BJ (cell line): Measurements from ENCODE around the gene BMAL1. TPM values are rescaled to one million over a fixed set of nuclear protein-coding genes. Genes with fewer than 3 reads are reported as not detected.

Source experiments
- CTCF ChIA-PET: fragments of 350-600 bp; formaldehyde crosslinking; extraction: SDS; loops from one replicate; lab custom pipeline; 2021; ENCODE audit warnings: antibody characterized with exemption, inconsistent platforms; lab: Yijun Ruan, JAX
- POLR2A ChIA-PET: fragments of 300-600 bp; sonication (Branson Sonifier 250); formaldehyde crosslinking; extraction: SDS; loops from one replicate; lab custom pipeline; 2021; ENCODE audit warnings: antibody characterized with exemption; lab: Charles Lee
- DNase-seq: peaks from one replicate; pipeline ENCODE4 v3.0.0-alpha.2; 2011; ENCODE audit warnings: low read depth
- H3K27me3 ChIP-seq: 2 replicates; pipeline ENCODE4 v1.6.0; 2011; ENCODE audit warnings: low read length; ENCODE audit not compliant: control insufficient read depth, insufficient read depth
- H3K36me3 ChIP-seq: 2 replicates; pipeline ENCODE4 v1.5.1; 2011; ENCODE audit warnings: low read length; ENCODE audit not compliant: control insufficient read depth, insufficient read depth
- H3K4me3 ChIP-seq: 2 replicates; pipeline ENCODE4 v1.5.1; 2011; ENCODE audit warnings: low read depth, mild to moderate bottlenecking, control low read depth, low read length
- CTCF ChIP-seq: IDR thresholded peaks from 2 replicates; pipeline ENCODE4 v1.5.1; 2011; ENCODE audit warnings: low read depth, mild to moderate bottlenecking, control low read depth, inconsistent platforms, low read length, moderate library complexity; ENCODE audit not compliant: insufficient read depth
- polyA plus RNA-seq: library from polyadenylated mRNA; depleted of rRNA; stranded (reverse); fragments of >200 nt; gene quantifications from 2 replicates; pipeline ENCODE4 v1.2.3, GENCODE V29; 2011

The BMAL1 gene
- polyA plus RNA-seq, 1 experiment, result 6.1 TPM

- no peak overlapping the region for H3K4me3 ChIP-seq
- no peak for TF ChIP-seq CTCF
- H3K27me3 ChIP-seq, result no peaks in the 10 kb centered on the region
- DNase-seq, result no peak
- ChIA-PET POLR2A (no interaction called here), CTCF (interaction anchor here (0.9 to 7.4 kb wide), 6 partner anchors 10 to 23 kb away, joined by 3 to 44 read pairs (median 4); no protein-coding TSS in a partner anchor)
- H3K36me3 ChIP-seq, result no peaks in the 10 kb centered on the region
These were observed 44.3 kb upstream of the BMAL1 start for GRCh38 chr11:13233173-13233745.

DNA sequence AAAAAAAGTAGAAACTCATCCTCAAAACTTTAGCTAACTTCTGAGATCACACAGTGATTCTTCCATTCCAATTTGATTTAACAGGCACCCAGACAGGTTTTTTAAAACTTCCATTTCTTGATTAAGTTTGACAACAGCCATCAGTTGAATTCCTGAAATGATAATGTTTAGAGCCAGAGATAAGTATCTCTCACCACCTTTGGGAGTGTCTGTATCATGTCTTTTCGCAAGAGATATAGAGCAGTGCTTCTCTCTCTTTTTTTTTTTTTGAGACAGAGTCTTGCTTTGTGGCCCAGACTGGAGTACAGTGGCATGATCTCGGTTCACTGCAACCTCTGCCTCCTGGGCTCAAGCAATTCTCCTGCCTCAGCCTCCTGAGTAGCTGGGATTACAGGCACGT lies 41.7 kb upstream of the BMAL1 start:
- POLR2A ChIA-PET, result no interaction called here
- no peak for DNase-seq
- no peaks in the 10 kb centered on the region for H3K27me3 ChIP-seq
- no peak for TF ChIP-seq CTCF
- CTCF ChIA-PET, result interaction anchor here (0.7 to 7.4 kb wide), 4 partner anchors 13 to 109 kb away, joined by 3 to 48 read pairs (median 31); no protein-coding TSS in a partner anchor
- no peaks in the 10 kb centered on the region for H3K36me3 ChIP-seq
- H3K4me3 ChIP-seq, result no peak overlapping the region

- TF ChIP-seq CTCF, result no peak
- no peaks in the 10 kb centered on the region for H3K36me3 ChIP-seq
- ChIA-PET POLR2A (no interaction called here), CTCF (interaction anchor here (1.2 to 7.4 kb wide), 5 partner anchors 12 to 108 kb away, joined by 3 to 48 read pairs (median 22); no protein-coding TSS in a partner anchor)
- no peak overlapping the region for H3K4me3 ChIP-seq
- DNase-seq, result no peak
- H3K27me3 ChIP-seq, result no peaks in the 10 kb centered on the region
These were observed 41.0 kb upstream of the BMAL1 start for GRCh38 chr11:13236626-13237025.

GRCh38 chr11:13237761-13238160 lies 39.8 kb upstream of the BMAL1 start:
- no peaks in the 10 kb centered on the region for H3K27me3 ChIP-seq
- ChIA-PET POLR2A (interaction anchor here (0.6 kb wide), 1 partner anchor 100 kb away, joined by 3 read pairs; no protein-coding TSS in a partner anchor), CTCF (interaction anchor here (1.0 to 7.4 kb wide), 12 partner anchors 8 to 107 kb away, joined by 3 to 48 read pairs (median 10); no protein-coding TSS in a partner anchor)
- DNase-seq, result no peak
- TF ChIP-seq CTCF, result no peak
- H3K4me3 ChIP-seq, result no peak overlapping the region
- H3K36me3 ChIP-seq, result no peaks in the 10 kb centered on the region

DNA sequence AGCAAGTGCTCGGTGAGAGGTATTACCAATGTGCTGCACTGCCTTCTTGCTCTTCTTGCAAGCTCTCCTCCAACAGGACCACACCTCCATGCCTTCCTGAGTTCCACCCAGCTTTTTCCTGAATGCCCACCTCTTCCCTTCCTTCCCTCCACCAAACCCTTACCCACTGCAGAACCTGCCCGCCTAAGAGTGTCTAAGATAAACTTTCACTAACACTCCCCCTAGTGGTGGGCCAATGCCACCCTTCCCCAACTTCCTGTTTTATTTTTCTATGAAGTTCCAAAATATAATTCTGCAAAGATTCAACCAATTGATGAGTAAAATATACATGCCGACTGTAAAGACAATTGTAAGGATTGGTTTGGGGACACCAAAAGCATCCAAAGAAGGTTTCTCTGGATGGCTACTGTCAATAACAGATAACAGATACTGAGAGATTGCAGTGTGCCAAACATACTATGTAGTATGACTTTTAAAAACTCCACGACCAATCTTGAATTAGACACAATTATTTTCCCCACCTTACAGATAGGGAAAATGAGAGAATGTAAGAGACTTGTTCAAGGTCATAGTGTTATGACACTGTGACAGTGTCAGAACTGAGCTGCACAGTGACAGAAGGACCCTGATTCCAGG lies 38.6 kb upstream of the BMAL1 start:
- CTCF ChIA-PET, result interaction anchor here (0.6 to 7.4 kb wide), 19 partner anchors 9 to 455 kb away, joined by 3 to 48 read pairs (median 5); no protein-coding TSS in a partner anchor
- no peak for DNase-seq
- peak; percentile 92 for TF ChIP-seq CTCF
- POLR2A ChIA-PET, result no interaction called here
- H3K4me3 ChIP-seq, result no peak overlapping the region
- H3K27me3 ChIP-seq, result no peaks in the 10 kb centered on the region
- no peaks in the 10 kb centered on the region for H3K36me3 ChIP-seq
